Measurements from ENCODE around the gene AFTPH. TPM values are rescaled to one million over a fixed set of nuclear protein-coding genes. Genes with fewer than 3 reads are reported as not detected.
A peak's percentile ranks its signal among the peaks of the same experiment; 100 is the strongest.

Gene AFTPH
- total and polyA plus RNA-seq, 12 donors = 7.9 to 22.3 (median 11.0) TPM

GRCh38 chr2:64492821-64493220 lies 31.3 kb upstream of the AFTPH start:
- TF ChIP-seq, protein P1, sequence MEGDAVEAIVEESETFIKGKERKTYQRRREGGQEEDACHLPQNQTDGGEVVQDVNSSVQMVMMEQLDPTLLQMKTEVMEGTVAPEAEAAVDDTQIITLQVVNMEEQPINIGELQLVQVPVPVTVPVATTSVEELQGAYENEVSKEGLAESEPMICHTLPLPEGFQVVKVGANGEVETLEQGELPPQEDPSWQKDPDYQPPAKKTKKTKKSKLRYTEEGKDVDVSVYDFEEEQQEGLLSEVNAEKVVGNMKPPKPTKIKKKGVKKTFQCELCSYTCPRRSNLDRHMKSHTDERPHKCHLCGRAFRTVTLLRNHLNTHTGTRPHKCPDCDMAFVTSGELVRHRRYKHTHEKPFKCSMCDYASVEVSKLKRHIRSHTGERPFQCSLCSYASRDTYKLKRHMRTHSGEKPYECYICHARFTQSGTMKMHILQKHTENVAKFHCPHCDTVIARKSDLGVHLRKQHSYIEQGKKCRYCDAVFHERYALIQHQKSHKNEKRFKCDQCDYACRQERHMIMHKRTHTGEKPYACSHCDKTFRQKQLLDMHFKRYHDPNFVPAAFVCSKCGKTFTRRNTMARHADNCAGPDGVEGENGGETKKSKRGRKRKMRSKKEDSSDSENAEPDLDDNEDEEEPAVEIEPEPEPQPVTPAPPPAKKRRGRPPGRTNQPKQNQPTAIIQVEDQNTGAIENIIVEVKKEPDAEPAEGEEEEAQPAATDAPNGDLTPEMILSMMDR (IDR thresholded peaks at IDR 0.05) = no peak
- H3K4me1 ChIP-seq = peaks cover 4 to 25% (median 15%) of the 10 kb centered on the region in 9 donors
- no peaks in the 10 kb centered on the region for H3K36me3 ChIP-seq
- peak overlapping the region in 1 of 10 donors; percentile 35 for H3K27ac ChIP-seq
- 86 to 87% methylated on average over 3 of the region's 3 CpGs for WGBS, 2 donors
- H3K9me3 ChIP-seq = no peaks in the 10 kb centered on the region
- intact Hi-C loops (cut with DNase I) = no loop called here
- no peak for ATAC-seq
- H3K27me3 ChIP-seq = peaks cover 0 to 14% (median 0%) of the 10 kb centered on the region in 7 donors
- no peak overlapping the region for H3K4me3 ChIP-seq
- DNase-seq = no peak

DNA sequence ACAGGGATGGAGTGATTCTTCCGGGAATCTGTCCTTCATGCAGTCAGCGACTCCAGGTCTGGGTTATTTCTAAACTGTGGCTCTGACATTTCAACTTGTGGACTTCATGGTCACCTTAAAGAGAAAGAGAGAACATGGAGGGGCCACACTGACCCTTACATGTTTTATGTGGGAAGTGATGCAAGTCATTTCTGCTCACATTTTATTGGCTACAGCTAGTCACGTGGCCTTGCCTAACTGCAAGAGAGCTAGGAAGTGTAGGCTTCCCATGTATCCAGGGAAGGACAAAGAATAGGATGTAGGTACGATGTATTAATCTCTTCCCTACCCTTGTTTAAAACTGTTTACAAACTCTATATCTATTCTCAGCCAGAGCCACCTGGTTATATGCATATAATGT lies 30.3 kb upstream of the AFTPH start:
- TF ChIP-seq, protein P1 (IDR thresholded peaks at IDR 0.05) = no peak
- Histone ChIP-seq H3K27ac (no peak overlapping the region), H3K27me3 (peaks cover 0 to 18% (median 0%) of the 10 kb centered on the region in 7 donors), H3K36me3 (no peaks in the 10 kb centered on the region), H3K9me3 (no peaks in the 10 kb centered on the region), H3K4me3 (no peak overlapping the region), H3K4me1 (peaks cover 0 to 19% (median 6%) of the 10 kb centered on the region in 9 donors)
- intact Hi-C loops (cut with DNase I) = no loop called here
- ATAC-seq = no peak
- no peak for DNase-seq
- 84 to 91% methylated on average over 4 of the region's 4 CpGs for WGBS, 2 donors

DNA sequence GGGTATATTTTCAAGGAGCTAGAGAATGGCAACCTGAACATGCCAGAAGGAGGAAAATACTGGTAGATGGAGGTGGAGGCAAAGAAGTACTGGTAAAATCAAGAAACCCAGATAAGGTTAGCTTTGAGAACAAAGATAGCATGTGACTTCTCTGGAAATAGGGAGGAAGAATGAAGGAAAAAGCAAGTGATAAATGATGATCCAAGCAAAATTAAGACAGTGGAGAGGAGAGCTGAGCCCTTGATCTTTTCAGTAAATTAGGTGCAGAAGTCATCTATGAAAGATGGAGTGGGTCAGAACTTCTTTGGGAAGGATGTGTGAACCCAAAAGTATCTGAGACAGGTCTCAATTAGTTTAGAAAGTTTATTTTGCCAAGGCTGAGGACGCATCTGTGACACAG lies 25.7 kb upstream of the AFTPH start:
- DNase-seq (no peak), ATAC-seq (no peak)
- 95 to 100% methylated on average over 1 of the region's 1 CpG for WGBS, 2 donors
- TF ChIP-seq, protein P1 (IDR thresholded peaks at IDR 0.05) = no peak
- Histone ChIP-seq H3K4me3 (no peak overlapping the region), H3K36me3 (no peaks in the 10 kb centered on the region), H3K9me3 (no peaks in the 10 kb centered on the region), H3K4me1 (no peaks in the 10 kb centered on the region), H3K27me3 (peaks cover 0 to 18% (median 0%) of the 10 kb centered on the region in 7 donors), H3K27ac (no peak overlapping the region)
- intact Hi-C loops (cut with DNase I) = no loop called here

DNA sequence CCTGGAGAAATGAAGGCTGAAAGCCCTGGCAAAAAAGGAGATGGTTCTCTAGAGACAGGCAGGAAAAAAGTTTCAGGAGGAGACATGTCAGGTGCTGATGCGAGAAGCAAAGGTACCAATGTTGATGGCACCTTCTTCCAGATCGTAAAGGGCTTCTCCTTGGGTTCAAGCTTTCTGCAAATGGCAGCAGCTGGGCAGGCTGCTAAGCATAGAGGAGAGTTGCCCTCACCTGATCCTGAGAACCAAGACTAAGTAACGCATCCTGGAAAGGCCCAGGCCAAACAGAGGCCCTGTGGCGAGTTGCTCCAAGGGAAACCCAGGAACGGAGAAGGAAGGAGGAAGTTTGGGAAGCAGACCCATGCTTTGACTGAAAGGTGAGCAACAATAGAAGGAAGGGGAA lies 23.6 kb upstream of the AFTPH start:
- Histone ChIP-seq H3K36me3 (no peaks in the 10 kb centered on the region), H3K4me1 (no peaks in the 10 kb centered on the region), H3K27me3 (peaks cover 0 to 16% (median 0%) of the 10 kb centered on the region in 7 donors), H3K4me3 (no peak overlapping the region), H3K9me3 (no peaks in the 10 kb centered on the region), H3K27ac (no peak overlapping the region)
- intact Hi-C loops (cut with DNase I) = no loop called here
- DNase-seq (no peak), ATAC-seq (no peak)
- TF ChIP-seq, protein P1 (IDR thresholded peaks at IDR 0.05) = no peak
- 86 to 87% methylated on average over 5 of the region's 5 CpGs for WGBS, 2 donors

All from heart right ventricle (tissue), 16 donors.